Suprapubic skin (tissue), 4 donors: ENCODE results near the gene LYPD6B.

Source experiments
- EP300 ChIP-seq: sonication (generic); formaldehyde crosslinking; IDR thresholded peaks from one replicate; pipeline ENCODE4 v1.6.1; 2017; ENCODE audit warnings: antibody characterized with exemption
- POLR2AphosphoS5 ChIP-seq, 3 donors: sonication (generic); formaldehyde crosslinking; IDR thresholded peaks; one replicate each; pipeline ENCODE4 v1.6.1; 2017; ENCODE audit warnings: antibody characterized with exemption in 3 of 3

- TF ChIP-seq EP300 (no peak), POLR2AphosphoS5 (IDR thresholded peaks at IDR 0.05) (no peak)
Measured at GRCh38 chr2:149188291-149188690, 149.8 kb downstream of the LYPD6B start.
